ENCODE measurements around the gene TAF4. TPM values are rescaled to one million over a fixed set of nuclear protein-coding genes. Genes with fewer than 3 reads are reported as not detected.
A peak's percentile ranks its signal among the peaks of the same experiment; 100 is the strongest.

The TAF4 gene
- total and polyA plus RNA-seq, 2 of the 13 experiments (the other 11 are each of a cell fraction or from before 2014, with no cell fraction given), result 5.9 to 12.0 TPM

DNA sequence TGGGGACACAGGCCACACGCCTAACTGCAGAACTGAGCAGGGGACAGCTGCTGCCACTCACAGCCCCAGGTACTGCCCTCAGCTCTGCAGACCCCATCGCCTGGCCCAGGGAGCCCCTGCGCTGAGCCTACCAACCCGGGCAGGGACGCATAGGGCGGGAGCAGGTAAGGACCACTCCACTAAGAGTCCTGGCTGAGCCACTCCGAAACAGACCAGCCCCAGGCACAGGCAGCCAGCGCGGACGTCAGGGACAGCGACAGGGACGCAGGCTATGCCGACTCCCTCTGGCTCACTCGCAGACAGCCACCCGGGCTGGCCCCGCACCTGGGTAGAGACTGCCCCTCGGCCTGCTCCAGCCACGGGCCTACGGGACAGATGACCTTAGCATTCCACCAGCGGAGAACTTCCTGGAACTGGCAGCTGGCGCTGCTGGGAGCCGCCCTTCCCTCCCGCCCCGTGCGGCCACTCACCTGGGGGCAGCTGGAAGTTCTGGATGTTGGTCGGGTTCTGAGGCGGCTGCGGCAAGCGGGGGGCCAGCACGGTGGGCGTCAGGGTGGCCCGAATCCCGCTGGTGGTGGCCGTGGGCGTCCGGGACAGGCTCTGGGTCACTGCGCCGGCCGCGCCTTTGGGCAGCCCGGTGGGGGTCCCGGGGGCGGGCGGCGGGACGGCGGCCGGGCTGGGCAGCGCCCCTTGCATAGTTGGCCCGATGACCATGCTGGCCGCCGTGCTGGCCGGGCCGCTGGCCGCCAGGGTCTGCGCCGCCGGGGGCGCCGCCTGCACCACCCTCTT, 1.5 kb downstream of the TAF4 start (continued):
- TF ChIP-seq, protein P1, sequence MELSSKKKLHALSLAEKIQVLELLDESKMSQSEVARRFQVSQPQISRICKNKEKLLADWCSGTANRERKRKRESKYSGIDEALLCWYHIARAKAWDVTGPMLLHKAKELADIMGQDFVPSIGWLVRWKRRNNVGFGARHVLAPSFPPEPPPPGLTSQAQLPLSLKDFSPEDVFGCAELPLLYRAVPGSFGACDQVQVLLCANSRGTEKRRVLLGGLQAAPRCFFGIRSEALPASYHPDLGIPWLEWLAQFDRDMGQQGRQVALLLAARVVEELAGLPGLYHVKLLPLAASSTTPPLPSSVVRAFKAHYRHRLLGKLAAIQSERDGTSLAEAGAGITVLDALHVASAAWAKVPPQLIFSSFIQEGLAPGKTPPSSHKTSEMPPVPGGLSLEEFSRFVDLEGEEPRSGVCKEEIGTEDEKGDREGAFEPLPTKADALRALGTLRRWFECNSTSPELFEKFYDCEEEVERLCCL (CRISPR knock-in tag; IDR thresholded peaks at IDR 0.05; ENCODE audit: borderline replicate concordance), result peak; percentile 73; the same call in 1 of the 2 replicates
- TF ChIP-seq, protein P2, sequence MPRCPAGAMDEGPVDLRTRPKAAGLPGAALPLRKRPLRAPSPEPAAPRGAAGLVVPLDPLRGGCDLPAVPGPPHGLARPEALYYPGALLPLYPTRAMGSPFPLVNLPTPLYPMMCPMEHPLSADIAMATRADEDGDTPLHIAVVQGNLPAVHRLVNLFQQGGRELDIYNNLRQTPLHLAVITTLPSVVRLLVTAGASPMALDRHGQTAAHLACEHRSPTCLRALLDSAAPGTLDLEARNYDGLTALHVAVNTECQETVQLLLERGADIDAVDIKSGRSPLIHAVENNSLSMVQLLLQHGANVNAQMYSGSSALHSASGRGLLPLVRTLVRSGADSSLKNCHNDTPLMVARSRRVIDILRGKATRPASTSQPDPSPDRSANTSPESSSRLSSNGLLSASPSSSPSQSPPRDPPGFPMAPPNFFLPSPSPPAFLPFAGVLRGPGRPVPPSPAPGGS (CRISPR knock-in tag; IDR thresholded peaks at IDR 0.05), result peak; percentile 75; the same call in 1 of the 2 replicates
- peak; percentile 61; the same call in 1 of the 2 replicates for TF ChIP-seq DR1 (CRISPR knock-in tag; IDR thresholded peaks at IDR 0.05)
- TF ChIP-seq, protein P3, sequence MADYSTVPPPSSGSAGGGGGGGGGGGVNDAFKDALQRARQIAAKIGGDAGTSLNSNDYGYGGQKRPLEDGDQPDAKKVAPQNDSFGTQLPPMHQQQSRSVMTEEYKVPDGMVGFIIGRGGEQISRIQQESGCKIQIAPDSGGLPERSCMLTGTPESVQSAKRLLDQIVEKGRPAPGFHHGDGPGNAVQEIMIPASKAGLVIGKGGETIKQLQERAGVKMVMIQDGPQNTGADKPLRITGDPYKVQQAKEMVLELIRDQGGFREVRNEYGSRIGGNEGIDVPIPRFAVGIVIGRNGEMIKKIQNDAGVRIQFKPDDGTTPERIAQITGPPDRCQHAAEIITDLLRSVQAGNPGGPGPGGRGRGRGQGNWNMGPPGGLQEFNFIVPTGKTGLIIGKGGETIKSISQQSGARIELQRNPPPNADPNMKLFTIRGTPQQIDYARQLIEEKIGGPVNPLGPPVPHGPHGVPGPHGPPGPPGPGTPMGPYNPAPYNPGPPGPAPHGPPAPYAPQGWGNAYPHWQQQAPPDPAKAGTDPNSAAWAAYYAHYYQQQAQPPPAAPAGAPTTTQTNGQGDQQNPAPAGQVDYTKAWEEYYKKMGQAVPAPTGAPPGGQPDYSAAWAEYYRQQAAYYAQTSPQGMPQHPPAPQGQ (CRISPR knock-in tag; IDR thresholded peaks at IDR 0.05; ENCODE audit: borderline replicate concordance), result 0 out of 2 replicates have a peak, but pooled peaks have one; percentile 80
- no peak for TF ChIP-seq CC2D1A (CRISPR knock-in tag; IDR thresholded peaks at IDR 0.05)
- TF ChIP-seq BHLHE40 (IDR thresholded peaks at IDR 0.05; ENCODE audit: low read length), result no peak
- TF ChIP-seq, protein P4, sequence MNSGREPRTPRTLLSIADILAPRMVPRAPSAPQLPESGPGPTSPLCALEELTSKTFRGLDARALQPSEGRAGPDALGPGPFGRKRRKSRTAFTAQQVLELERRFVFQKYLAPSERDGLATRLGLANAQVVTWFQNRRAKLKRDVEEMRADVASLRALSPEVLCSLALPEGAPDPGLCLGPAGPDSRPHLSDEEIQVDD (CRISPR knock-in tag; IDR thresholded peaks at IDR 0.05; ENCODE audit: borderline replicate concordance), result no peak
- TF ChIP-seq, protein P5, sequence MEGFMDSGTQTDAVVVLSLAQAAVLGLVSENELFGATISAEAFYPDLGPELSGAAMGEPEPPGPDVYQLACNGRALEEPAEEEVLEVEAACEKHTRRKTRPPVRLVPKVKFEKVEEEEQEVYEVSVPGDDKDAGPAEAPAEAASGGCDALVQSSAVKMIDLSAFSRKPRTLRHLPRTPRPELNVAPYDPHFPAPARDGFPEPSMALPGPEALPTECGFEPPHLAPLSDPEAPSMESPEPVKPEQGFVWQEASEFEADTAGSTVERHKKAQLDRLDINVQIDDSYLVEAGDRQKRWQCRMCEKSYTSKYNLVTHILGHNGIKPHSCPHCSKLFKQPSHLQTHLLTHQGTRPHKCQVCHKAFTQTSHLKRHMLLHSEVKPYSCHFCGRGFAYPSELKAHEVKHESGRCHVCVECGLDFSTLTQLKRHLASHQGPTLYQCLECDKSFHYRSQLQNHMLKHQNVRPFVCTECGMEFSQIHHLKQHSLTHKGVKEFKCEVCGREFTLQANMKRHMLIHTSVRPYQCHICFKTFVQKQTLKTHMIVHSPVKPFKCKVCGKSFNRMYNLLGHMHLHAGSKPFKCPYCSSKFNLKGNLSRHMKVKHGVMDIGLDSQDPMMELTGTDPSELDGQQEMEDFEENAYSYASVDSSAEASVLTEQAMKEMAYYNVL (CRISPR knock-in tag; IDR thresholded peaks at IDR 0.05; ENCODE audit: borderline replicate concordance), result peak; percentile 56; the same call in 1 of the 2 replicates
- peak; percentile 72 for TF ChIP-seq AGO2 (optimal IDR thresholded peaks at IDR 0.05; ENCODE audit: low read depth, low read length)
- TF ChIP-seq, protein P6, sequence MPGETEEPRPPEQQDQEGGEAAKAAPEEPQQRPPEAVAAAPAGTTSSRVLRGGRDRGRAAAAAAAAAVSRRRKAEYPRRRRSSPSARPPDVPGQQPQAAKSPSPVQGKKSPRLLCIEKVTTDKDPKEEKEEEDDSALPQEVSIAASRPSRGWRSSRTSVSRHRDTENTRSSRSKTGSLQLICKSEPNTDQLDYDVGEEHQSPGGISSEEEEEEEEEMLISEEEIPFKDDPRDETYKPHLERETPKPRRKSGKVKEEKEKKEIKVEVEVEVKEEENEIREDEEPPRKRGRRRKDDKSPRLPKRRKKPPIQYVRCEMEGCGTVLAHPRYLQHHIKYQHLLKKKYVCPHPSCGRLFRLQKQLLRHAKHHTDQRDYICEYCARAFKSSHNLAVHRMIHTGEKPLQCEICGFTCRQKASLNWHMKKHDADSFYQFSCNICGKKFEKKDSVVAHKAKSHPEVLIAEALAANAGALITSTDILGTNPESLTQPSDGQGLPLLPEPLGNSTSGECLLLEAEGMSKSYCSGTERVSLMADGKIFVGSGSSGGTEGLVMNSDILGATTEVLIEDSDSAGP (CRISPR knock-in tag; IDR thresholded peaks at IDR 0.05; ENCODE audit: borderline replicate concordance), result peak; percentile 54; the same call in 1 of the 2 replicates
- TF ChIP-seq, protein P7, sequence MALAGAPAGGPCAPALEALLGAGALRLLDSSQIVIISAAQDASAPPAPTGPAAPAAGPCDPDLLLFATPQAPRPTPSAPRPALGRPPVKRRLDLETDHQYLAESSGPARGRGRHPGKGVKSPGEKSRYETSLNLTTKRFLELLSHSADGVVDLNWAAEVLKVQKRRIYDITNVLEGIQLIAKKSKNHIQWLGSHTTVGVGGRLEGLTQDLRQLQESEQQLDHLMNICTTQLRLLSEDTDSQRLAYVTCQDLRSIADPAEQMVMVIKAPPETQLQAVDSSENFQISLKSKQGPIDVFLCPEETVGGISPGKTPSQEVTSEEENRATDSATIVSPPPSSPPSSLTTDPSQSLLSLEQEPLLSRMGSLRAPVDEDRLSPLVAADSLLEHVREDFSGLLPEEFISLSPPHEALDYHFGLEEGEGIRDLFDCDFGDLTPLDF (CRISPR knock-in tag; IDR thresholded peaks at IDR 0.05), result no peak
- TF ChIP-seq, protein P8, sequence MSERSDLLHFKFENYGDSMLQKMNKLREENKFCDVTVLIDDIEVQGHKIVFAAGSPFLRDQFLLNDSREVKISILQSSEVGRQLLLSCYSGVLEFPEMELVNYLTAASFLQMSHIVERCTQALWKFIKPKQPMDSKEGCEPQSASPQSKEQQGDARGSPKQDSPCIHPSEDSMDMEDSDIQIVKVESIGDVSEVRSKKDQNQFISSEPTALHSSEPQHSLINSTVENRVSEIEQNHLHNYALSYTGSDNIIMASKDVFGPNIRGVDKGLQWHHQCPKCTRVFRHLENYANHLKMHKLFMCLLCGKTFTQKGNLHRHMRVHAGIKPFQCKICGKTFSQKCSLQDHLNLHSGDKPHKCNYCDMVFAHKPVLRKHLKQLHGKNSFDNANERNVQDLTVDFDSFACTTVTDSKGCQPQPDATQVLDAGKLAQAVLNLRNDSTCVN (CRISPR knock-in tag; IDR thresholded peaks at IDR 0.05; ENCODE audit: borderline replicate concordance), result peak; percentile 78
- TF ChIP-seq, protein P9, sequence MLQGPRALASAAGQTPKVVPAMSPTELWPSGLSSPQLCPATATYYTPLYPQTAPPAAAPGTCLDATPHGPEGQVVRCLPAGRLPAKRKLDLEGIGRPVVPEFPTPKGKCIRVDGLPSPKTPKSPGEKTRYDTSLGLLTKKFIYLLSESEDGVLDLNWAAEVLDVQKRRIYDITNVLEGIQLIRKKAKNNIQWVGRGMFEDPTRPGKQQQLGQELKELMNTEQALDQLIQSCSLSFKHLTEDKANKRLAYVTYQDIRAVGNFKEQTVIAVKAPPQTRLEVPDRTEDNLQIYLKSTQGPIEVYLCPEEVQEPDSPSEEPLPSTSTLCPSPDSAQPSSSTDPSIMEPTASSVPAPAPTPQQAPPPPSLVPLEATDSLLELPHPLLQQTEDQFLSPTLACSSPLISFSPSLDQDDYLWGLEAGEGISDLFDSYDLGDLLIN (CRISPR knock-in tag; IDR thresholded peaks at IDR 0.05; ENCODE audit: borderline replicate concordance), result peak; percentile 77; the same call in 1 of the 2 replicates

Data from HepG2 (cell line).